ENCODE data around the gene A2ML1.
"Not testable (repeated sequence)": the region's sequence is repeated elsewhere in the genome, so short reads cannot be mapped to it uniquely, and the experiment has no call there.

Gene A2ML1

DNA sequence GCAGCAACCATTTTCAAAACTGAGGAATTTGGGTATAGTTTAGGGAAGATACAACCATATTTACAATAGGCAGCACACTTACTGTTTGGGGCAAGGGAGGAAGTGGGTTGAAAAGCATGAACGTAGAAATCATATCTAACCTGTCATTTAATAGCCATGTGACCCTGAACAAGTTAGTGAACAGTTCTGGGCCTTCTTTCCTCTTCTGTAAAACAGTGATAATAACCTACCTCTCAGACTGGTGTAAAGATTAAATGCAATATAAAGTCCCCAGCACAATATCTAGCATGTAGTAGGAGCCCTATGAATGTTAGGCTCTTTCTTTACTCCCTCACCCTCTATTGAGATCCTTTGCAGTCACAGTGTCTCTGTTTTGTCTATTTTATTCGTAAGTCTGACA lies 33.5 kb downstream of the A2ML1 start:
- Histone ChIP-seq H2AFZ (ENCODE audit: low read depth, low read length) (no peak overlapping the region), H3K4me1 (ENCODE audit: low read length) (no peaks in the 10 kb centered on the region), H3K9ac (ENCODE audit: low read length) (no peak overlapping the region), H3K4me2 (ENCODE audit: low read length) (no peak overlapping the region), H3K36me3 (replicated peaks; ENCODE audit: low read depth, low read length) (no peaks in the 10 kb centered on the region), H3K27me3 (ENCODE audit: low read depth, low read length) (0 out of 2 replicates have a peak, but pooled peaks cover 3% of the 10 kb centered on the region), H3K4me3 (ENCODE audit: low read length) (no peak overlapping the region), H3K27ac (ENCODE audit: low read length) (no peak overlapping the region), H3K79me2 (ENCODE audit: low read length) (no peaks in the 10 kb centered on the region), H3K9me3 (ENCODE audit: insufficient read depth, low read length) (no peaks in the 10 kb centered on the region), H4K20me1 (ENCODE audit: insufficient read depth, low read length) (no peaks in the 10 kb centered on the region)
- no peak for TF ChIP-seq EZH2phosphoT487 (IDR thresholded peaks at IDR 0.05; ENCODE audit: low read depth)
- TF ChIP-seq, protein P1, sequence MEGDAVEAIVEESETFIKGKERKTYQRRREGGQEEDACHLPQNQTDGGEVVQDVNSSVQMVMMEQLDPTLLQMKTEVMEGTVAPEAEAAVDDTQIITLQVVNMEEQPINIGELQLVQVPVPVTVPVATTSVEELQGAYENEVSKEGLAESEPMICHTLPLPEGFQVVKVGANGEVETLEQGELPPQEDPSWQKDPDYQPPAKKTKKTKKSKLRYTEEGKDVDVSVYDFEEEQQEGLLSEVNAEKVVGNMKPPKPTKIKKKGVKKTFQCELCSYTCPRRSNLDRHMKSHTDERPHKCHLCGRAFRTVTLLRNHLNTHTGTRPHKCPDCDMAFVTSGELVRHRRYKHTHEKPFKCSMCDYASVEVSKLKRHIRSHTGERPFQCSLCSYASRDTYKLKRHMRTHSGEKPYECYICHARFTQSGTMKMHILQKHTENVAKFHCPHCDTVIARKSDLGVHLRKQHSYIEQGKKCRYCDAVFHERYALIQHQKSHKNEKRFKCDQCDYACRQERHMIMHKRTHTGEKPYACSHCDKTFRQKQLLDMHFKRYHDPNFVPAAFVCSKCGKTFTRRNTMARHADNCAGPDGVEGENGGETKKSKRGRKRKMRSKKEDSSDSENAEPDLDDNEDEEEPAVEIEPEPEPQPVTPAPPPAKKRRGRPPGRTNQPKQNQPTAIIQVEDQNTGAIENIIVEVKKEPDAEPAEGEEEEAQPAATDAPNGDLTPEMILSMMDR (IDR thresholded peaks at IDR 0.05; ENCODE audit: low read depth, low read length), result no peak

DNA sequence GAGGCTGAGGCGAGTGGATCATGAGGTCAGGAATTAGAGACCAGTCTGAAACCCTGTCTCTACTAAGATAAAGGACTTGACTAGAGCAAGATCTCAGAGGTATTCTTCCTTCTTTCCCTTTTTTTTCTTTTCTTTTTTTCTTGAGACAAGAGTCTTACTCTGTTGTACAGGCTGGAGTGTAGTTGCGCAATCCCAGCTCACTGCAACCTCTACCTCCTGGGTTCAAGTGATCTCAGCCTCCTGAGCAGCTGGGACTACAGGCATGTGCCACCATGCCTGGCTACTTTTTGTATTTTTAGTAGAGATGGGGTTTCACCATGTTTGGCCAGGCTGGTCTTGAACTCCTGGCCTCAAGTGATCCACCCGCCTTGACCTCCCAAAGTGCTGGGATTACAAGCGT lies 37.0 kb downstream of the A2ML1 start:
- H3K4me1 ChIP-seq (ENCODE audit: low read length); H3K36me3 ChIP-seq (replicated peaks; ENCODE audit: low read depth, low read length); H3K79me2 ChIP-seq (ENCODE audit: low read length); H2AFZ ChIP-seq (ENCODE audit: low read depth, low read length); H3K4me3 ChIP-seq (ENCODE audit: low read length); H3K9me3 ChIP-seq (ENCODE audit: insufficient read depth, low read length); H3K27ac ChIP-seq (ENCODE audit: low read length); H3K4me2 ChIP-seq (ENCODE audit: low read length); H3K27me3 ChIP-seq (ENCODE audit: low read depth, low read length); H3K9ac ChIP-seq (ENCODE audit: low read length); H4K20me1 ChIP-seq (ENCODE audit: insufficient read depth, low read length): not testable (repeated sequence)

DNA sequence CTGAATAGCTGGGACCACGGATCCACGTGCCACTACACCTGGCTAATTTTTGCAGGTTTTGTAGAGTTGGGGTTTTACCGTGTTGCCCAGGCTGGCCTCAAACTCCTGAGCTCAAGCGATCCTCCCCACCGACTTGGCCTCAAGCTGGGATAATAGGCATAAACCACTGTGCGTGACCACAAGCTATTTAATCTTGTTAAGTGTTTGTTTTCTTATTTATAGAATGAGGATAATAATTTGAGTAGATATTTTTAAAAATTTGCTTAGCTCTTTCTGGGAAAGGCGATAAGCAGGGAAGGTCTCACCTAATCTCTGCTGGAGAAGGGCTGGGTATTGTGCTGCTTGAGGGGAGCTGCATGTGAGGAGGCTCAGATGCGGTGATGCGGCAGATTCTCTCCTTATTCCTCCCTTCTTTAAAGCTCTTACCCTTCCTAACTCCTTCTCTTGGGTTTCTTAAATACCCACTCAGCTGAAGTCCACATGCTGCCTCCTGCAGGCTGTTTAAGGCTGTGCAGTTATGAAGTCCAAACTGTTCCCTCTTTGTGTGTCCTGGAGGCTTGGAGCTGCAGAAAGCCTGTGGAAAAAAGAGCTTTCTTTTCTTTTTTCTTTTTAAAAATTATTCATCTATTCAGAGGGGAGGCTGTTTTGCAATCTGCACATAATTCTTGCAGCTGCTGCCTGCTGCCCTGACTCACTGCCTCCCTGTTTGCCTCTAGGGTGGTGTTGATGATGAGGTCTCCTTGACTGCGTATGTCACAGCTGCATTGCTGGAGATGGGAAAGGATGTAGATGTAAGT lies 37.9 kb downstream of the A2ML1 start:
- Histone ChIP-seq H2AFZ (ENCODE audit: low read depth, low read length) (no peak overlapping the region), H4K20me1 (ENCODE audit: insufficient read depth, low read length) (no peaks in the 10 kb centered on the region), H3K9ac (ENCODE audit: low read length) (no peak overlapping the region), H3K36me3 (replicated peaks; ENCODE audit: low read depth, low read length) (no peaks in the 10 kb centered on the region), H3K79me2 (ENCODE audit: low read length) (no peaks in the 10 kb centered on the region), H3K9me3 (ENCODE audit: insufficient read depth, low read length) (no peaks in the 10 kb centered on the region), H3K27me3 (ENCODE audit: low read depth, low read length) (0 out of 2 replicates have a peak, but pooled peaks cover 3% of the 10 kb centered on the region), H3K4me1 (ENCODE audit: low read length) (no peaks in the 10 kb centered on the region), H3K27ac (ENCODE audit: low read length) (no peak overlapping the region), H3K4me2 (ENCODE audit: low read length) (no peak overlapping the region), H3K4me3 (ENCODE audit: low read length) (no peak overlapping the region)
- TF ChIP-seq EZH2phosphoT487 (IDR thresholded peaks at IDR 0.05; ENCODE audit: low read depth), result no peak
- TF ChIP-seq, protein P1 (IDR thresholded peaks at IDR 0.05; ENCODE audit: low read depth, low read length), result peak; percentile 77

DNA sequence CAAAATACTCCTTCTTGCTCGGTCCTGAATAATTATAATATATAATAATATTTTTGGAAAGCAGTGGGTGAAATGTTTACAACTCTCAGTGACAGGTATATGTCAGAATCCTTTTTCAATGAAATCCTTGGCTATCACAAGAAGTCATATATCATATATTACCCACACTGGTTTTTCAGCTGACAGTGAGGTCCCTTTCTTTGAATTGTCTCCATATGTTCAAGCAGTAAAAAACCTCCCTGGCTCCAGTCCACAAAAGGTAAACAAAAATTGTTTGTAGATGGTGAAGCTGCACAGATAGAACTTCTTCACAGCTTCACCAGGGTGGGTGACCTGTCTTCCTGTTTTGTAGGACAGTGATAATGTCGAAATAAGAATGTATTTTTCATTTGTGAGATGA lies 44.0 kb downstream of the A2ML1 start:
- Histone ChIP-seq H4K20me1 (ENCODE audit: insufficient read depth, low read length) (no peaks in the 10 kb centered on the region), H3K9ac (ENCODE audit: low read length) (no peak overlapping the region), H3K27ac (ENCODE audit: low read length) (no peak overlapping the region), H3K9me3 (ENCODE audit: insufficient read depth, low read length) (no peaks in the 10 kb centered on the region), H3K4me3 (ENCODE audit: low read length) (no peak overlapping the region), H3K4me2 (ENCODE audit: low read length) (peak overlapping the region; percentile 51), H2AFZ (ENCODE audit: low read depth, low read length) (no peak overlapping the region), H3K4me1 (ENCODE audit: low read length) (peaks cover 14% of the 10 kb centered on the region), H3K79me2 (ENCODE audit: low read length) (no peaks in the 10 kb centered on the region), H3K27me3 (ENCODE audit: low read depth, low read length) (no peaks in the 10 kb centered on the region), H3K36me3 (replicated peaks; ENCODE audit: low read depth, low read length) (no peaks in the 10 kb centered on the region)
- TF ChIP-seq, protein P1 (IDR thresholded peaks at IDR 0.05; ENCODE audit: low read depth, low read length), result no peak
- no peak for TF ChIP-seq EZH2phosphoT487 (IDR thresholded peaks at IDR 0.05; ENCODE audit: low read depth)
